GM12878 (cell line): ENCODE measurements around the gene KCTD17. TPM values are rescaled to one million over a fixed set of nuclear protein-coding genes. Genes with fewer than 3 reads are reported as not detected.

Experiments
- ATAC-seq: fragments of 200-7000 bp; cut with Tn5 transposase; 3 replicates; pipeline ENCODE4 v1.9.1; 2020; ENCODE audit warnings: mild to moderate bottlenecking, moderate library complexity
- BruUV-seq: library from RNA; stranded (reverse); fragments of 400-500 nt; replicated peaks from 2 replicates; lab custom pipeline; 2021; lab: Mats Ljungman, UMichigan
- CTCF ChIA-PET: fragments of 300-600 bp; sonication (Branson Sonifier 250); formaldehyde crosslinking; extraction: SDS; loops from one replicate; lab custom pipeline; 2021; ENCODE audit warnings: inconsistent platforms; lab: Yijun Ruan, JAX
- POLR2A ChIA-PET: fragments of 350-600 bp; formaldehyde crosslinking; extraction: SDS; loops from one replicate; lab custom pipeline; 2021; ENCODE audit warnings: inconsistent platforms; lab: Charles Lee
- RAD21 ChIA-PET: fragments of 300-600 bp; sonication (Branson Sonifier 250); formaldehyde crosslinking; loops from one replicate; lab custom pipeline; 2023; ENCODE audit warnings: antibody characterized with exemption; ENCODE audit not compliant: unreplicated experiment; lab: Charles Lee
- SMC1A ChIA-PET: fragments of 300-600 bp; sonication (Branson Sonifier 250); formaldehyde crosslinking; loops from one replicate; lab custom pipeline; 2023; ENCODE audit not compliant: unreplicated experiment, uncharacterized antibody; lab: Charles Lee
- DNase-seq: peaks from one replicate; pipeline ENCODE4 v3.0.0-alpha.2; 2011; ENCODE audit warnings: low read depth, low spot score
- FAIRE-seq: peaks from 3 replicates; lab custom pipeline; 2011; peaks lifted over from hg19 to GRCh38; lab: Jason Lieb, UNC
- H2AFZ ChIP-seq: 2 replicates; pipeline ENCODE4 v1.6.0; 2011; ENCODE audit warnings: low read depth, low read length, control low read depth; ENCODE audit not compliant: control insufficient read depth
- H3K27ac ChIP-seq: 2 replicates; pipeline ENCODE4 v1.5.1; 2011; ENCODE audit warnings: control low read depth; ENCODE audit not compliant: control insufficient read depth, insufficient read depth
- H3K27me3 ChIP-seq, 2 experiments: replicated peaks in 1 of 2; 2 replicates each; pipeline versions ENCODE4 v1.6.0 to v1.6.1; 2011; ENCODE audit warnings: low read length in 1 of 2; ENCODE audit not compliant: control insufficient read depth in 2 of 2, insufficient read depth in 2 of 2
- H3K36me3 ChIP-seq, 2 experiments: 2 replicates each; pipeline ENCODE4 v1.5.1; 2011; ENCODE audit warnings: low read length in 1 of 2; ENCODE audit not compliant: control insufficient read depth in 2 of 2, insufficient read depth in 2 of 2
- H3K4me1 ChIP-seq: 2 replicates; pipeline ENCODE4 v1.6.1; 2011; ENCODE audit warnings: mild to moderate bottlenecking, low read length, moderate library complexity, mixed read lengths; ENCODE audit not compliant: control insufficient read depth, insufficient read depth
- H3K4me2 ChIP-seq: 2 replicates; pipeline ENCODE4 v1.6.0; 2011; ENCODE audit warnings: control low read depth; ENCODE audit not compliant: control insufficient read depth, insufficient read depth
- H3K4me3 ChIP-seq: fragments of 200-600 bp; sonication (generic); 2 replicates; pipeline ENCODE4 v1.5.1; 2016
- H3K79me2 ChIP-seq: 2 replicates; pipeline ENCODE4 v1.6.0; 2011; ENCODE audit warnings: low read length; ENCODE audit not compliant: control insufficient read depth, insufficient read depth
- H3K9ac ChIP-seq: 2 replicates; pipeline ENCODE4 v1.8.0; 2011; ENCODE audit warnings: low read length, control low read depth, mixed read lengths; ENCODE audit not compliant: control insufficient read depth, insufficient read depth
- H3K9me3 ChIP-seq: replicated peaks from 3 replicates; pipeline ENCODE4 v1.5.1; 2011; ENCODE audit warnings: mild to moderate bottlenecking, low read length; ENCODE audit not compliant: control insufficient read depth, insufficient read depth
- H4K20me1 ChIP-seq: 2 replicates; pipeline ENCODE4 v1.6.0; 2011; ENCODE audit not compliant: control insufficient read depth, insufficient read depth
- BCL3 ChIP-seq: IDR thresholded peaks from 2 replicates; pipeline ENCODE4 v1.6.1; 2011; ENCODE audit warnings: borderline replicate concordance, low read depth, mild to moderate bottlenecking, moderate library complexity, low read length; ENCODE audit not compliant: insufficient read depth, poor library complexity, severe bottlenecking
- BCLAF1 ChIP-seq: fragments of 450-650 bp; IDR thresholded peaks from 2 replicates; pipeline ENCODE4 v1.6.1; 2017; ENCODE audit warnings: antibody characterized with exemption, mild to moderate bottlenecking, moderate library complexity
- CBFB ChIP-seq: IDR thresholded peaks from 2 replicates; pipeline ENCODE4 v1.6.1; 2016; ENCODE audit warnings: antibody characterized with exemption, low read depth
- ELK1 ChIP-seq: IDR thresholded peaks from 2 replicates; pipeline ENCODE4 v1.6.1; 2012; ENCODE audit warnings: low read depth, low read length, improper control_type of control experiment
- GATAD2B ChIP-seq: fragments of 450-650 bp; conservative IDR thresholded peaks from 2 replicates; pipeline ENCODE4 v1.6.1; 2017; ENCODE audit warnings: low read depth, mild to moderate bottlenecking, moderate library complexity
- IKZF1 ChIP-seq: fragments of 450-650 bp; conservative IDR thresholded peaks from 2 replicates; pipeline ENCODE4 v1.6.1; 2017; ENCODE audit warnings: antibody characterized with exemption, mild to moderate bottlenecking
- IRF4 ChIP-seq: IDR thresholded peaks from 2 replicates; pipeline ENCODE4 v1.6.1; 2011; ENCODE audit warnings: low read depth, low read length
- PAX8 ChIP-seq: fragments of 450-650 bp; IDR thresholded peaks from 2 replicates; pipeline ENCODE4 v1.6.1; 2017; ENCODE audit warnings: mild to moderate bottlenecking, moderate library complexity
- ZNF24 ChIP-seq: fragments of 450-650 bp; IDR thresholded peaks from 2 replicates; pipeline ENCODE4 v1.6.1; 2017; ENCODE audit warnings: antibody characterized with exemption, mild to moderate bottlenecking
- ZNF274 ChIP-seq: IDR thresholded peaks from one replicate; pipeline ENCODE4 v1.8.0; 2011; ENCODE audit not compliant: insufficient read length, insufficient read depth
- ZNF622 ChIP-seq: fragments of 450-650 bp; IDR thresholded peaks from 2 replicates; pipeline ENCODE4 v1.6.1; 2017; ENCODE audit warnings: mild to moderate bottlenecking, inconsistent platforms
- WGBS: methylation state at CpG from one replicate; pipeline ENCODE4 v1.1.6; 2016; ENCODE audit warnings: low lambda C conversion rate; ENCODE audit not compliant: insufficient replicate concordance, insufficient coverage; ENCODE audit errors: missing lambda C conversion rate; 5-methylcytosine and 5-hydroxymethylcytosine counted together
- in situ Hi-C: fragments of 300-500 bp; cut with MboI; formaldehyde crosslinking; loops from 9 replicates; pipeline ENCODE4 v1.14.3; 2018; ENCODE audit warnings: mixed read lengths
- intact Hi-C: fragments of 100-400 bp; cut with micrococcal nuclease; formaldehyde crosslinking; loops from one replicate; pipeline ENCODE4 v1.14.2; 2022; ENCODE audit not compliant: unreplicated experiment
- polyA plus RNA-seq, 11 experiments: library from polyadenylated mRNA; depleted of rRNA in 4 of 11; unstranded in 6 of 11; stranded (reverse) in 5 of 11; fragments of >200 nt; fragmentation: Nextera tagmentation in 4 of 11; fragmentation: Illumina TruSeq in 1 of 11; extraction: Ambion mirVana in 4 of 11; extraction: Trizol in 1 of 11; gene quantifications; 1 replicate in 1 of 11; 2 replicates in 10 of 11; pipeline versions ENCODE4 v1.2.1 to v1.2.3, GENCODE V29; 2011 to 2016; ENCODE audit warnings: inconsistent platforms in 2 of 11, missing spikeins in 2 of 11, low read depth in 1 of 11
- total RNA-seq, 4 experiments: library from RNA; depleted of rRNA in 3 of 4; stranded (reverse); fragments of >200 nt in 3 of 4; fragmentation: Illumina TruSeq in 1 of 4; extraction: Trizol in 1 of 4; gene quantifications; 2 replicates each; pipeline versions ENCODE4 v1.2.1 to v1.2.3, GENCODE V29; 2013 to 2021

The KCTD17 gene
- total and polyA plus RNA-seq, 10 of the 15 experiments (the other 5 are each of a cell fraction or from before 2014, with no cell fraction given), result 0.16 to 18.4 (median 10.1) TPM; not detected in 1

GRCh38 chr22:37094239-37094638 is 42.7 kb downstream of the KCTD17 start:
- H2AFZ ChIP-seq, result no peak overlapping the region
- H3K4me1 ChIP-seq, result no peaks in the 10 kb centered on the region
- no peaks in the 10 kb centered on the region for H4K20me1 ChIP-seq
- H3K9me3 ChIP-seq, result no peaks in the 10 kb centered on the region
- H3K9ac ChIP-seq, result no peak overlapping the region
- intact Hi-C loops (no loop called here), in situ Hi-C loops (no loop called here)
- TF ChIP-seq CBFB, result no peak
- TF ChIP-seq BCL3, result no peak
- no peak for TF ChIP-seq BCLAF1
- TF ChIP-seq GATAD2B, result no peak
- TF ChIP-seq ZNF24, result no peak
- no peak for TF ChIP-seq IRF4
- TF ChIP-seq ZNF274, result no peak
- TF ChIP-seq IKZF1, result no peak
- no peak for TF ChIP-seq ELK1
- no peak for TF ChIP-seq ZNF622
- no peak for TF ChIP-seq PAX8
- FAIRE-seq (no peak), DNase-seq (no peak), ATAC-seq (no peak)
- no peaks in the 10 kb centered on the region for H3K36me3 ChIP-seq
- H3K4me3 ChIP-seq, result no peak overlapping the region
- 0% methylated on average over 1 of the region's 1 CpG for WGBS
- H3K27ac ChIP-seq, result no peak overlapping the region
- no peak overlapping the region for H3K4me2 ChIP-seq
- H3K27me3 ChIP-seq, result peaks cover 1 to 5% of the 10 kb centered on the region in 2 experiments; a peak in 3 of 4 replicates
- no TSS peak for BruUV-seq
- POLR2A ChIA-PET, result no interaction called here
- RAD21 ChIA-PET, result no interaction called here
- no peaks in the 10 kb centered on the region for H3K79me2 ChIP-seq
- CTCF ChIA-PET, result interaction anchor here (1.2 to 1.7 kb wide), 2 partner anchors 54 to 72 kb away, joined by 3 to 4 read pairs; no protein-coding TSS in a partner anchor
- SMC1A ChIA-PET, result no interaction called here
